Natural killer cell treated with Interleukin-12 subunit alpha and Interleukin-12 subunit beta and Interleukin-15 and Interleukin-18, amount 100 ng/mL, for 72 hours (primary cell): ENCODE measurements around the gene ZBTB20. TPM values are rescaled to one million over a fixed set of nuclear protein-coding genes. Genes with fewer than 3 reads are reported as not detected.

Experiments used
- ATAC-seq, 2 donors: fragments of 150-1000 bp; cut with Tn5 transposase in 1 of 2; sonication (Bioruptor Pico), chemical (Tn5 transposase) in 1 of 2; 2 replicates each; pipeline ENCODE4 v1.10.0; 2021
- DNase-seq: peaks from one replicate; pipeline ENCODE4 v3.0.0; 2022; ENCODE audit warnings: low spot score
- H3K27ac Mint-ChIP-seq, 2 donors: 1 replicate in 1 of 2; 2 replicates in 1 of 2; pipeline ENCODE4 v1.8.0; 2022; ENCODE audit warnings: mixed read lengths in 2 of 2, mild to moderate bottlenecking in 1 of 2, moderate library complexity in 1 of 2
- H3K27me3 Mint-ChIP-seq, 2 donors: 1 replicate in 1 of 2; 2 replicates in 1 of 2; pipeline ENCODE4 v1.8.0; 2022; ENCODE audit warnings: mixed read lengths in 2 of 2
- H3K36me3 Mint-ChIP-seq: one replicate; pipeline ENCODE4 v1.8.0; 2022; ENCODE audit warnings: mixed read lengths
- H3K4me1 Mint-ChIP-seq, 2 donors: 1 replicate in 1 of 2; 2 replicates in 1 of 2; pipeline ENCODE4 v1.8.0; 2022; ENCODE audit warnings: low read depth in 2 of 2, mixed read lengths in 2 of 2, mild to moderate bottlenecking in 1 of 2
- H3K4me3 Mint-ChIP-seq: one replicate; pipeline ENCODE4 v1.8.0; 2022; ENCODE audit warnings: mixed read lengths
- H3K9me3 Mint-ChIP-seq: 2 replicates; pipeline ENCODE4 v1.8.0; 2022; ENCODE audit warnings: mixed read lengths
- total RNA-seq, 2 donors: library from RNA; stranded (reverse); gene quantifications; one replicate each; pipeline ENCODE4 v1.2.3, GENCODE V29; 2022

ZBTB20 gene
- total RNA-seq, 2 donors from 2014 or later: 8.7 to 14.2 TPM

DNA sequence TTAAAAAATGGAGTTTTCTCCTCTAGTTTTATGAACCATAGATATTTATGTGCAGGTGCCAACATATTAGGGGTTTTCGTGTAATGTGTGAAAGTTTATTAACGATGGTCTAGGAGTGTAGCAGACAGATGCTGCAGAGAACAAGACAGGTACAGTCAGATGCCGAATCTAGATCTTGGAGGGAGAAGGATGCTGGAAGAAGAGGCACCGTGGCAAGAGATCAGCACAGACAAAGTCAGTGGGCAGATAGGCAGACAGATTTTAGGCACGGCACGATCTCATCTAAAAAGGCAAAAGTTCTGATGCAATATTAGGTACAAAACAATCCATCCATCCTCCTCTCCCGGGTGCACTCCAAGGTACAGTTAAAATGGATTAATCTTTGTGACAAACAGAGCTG is 691.7 kb downstream of the ZBTB20 start:
- Mint-ChIP-seq H3K27ac (no peak overlapping the region), H3K27me3 (peaks cover 4 to 6% of the 10 kb centered on the region in 2 donors), H3K9me3 (no peaks in the 10 kb centered on the region), H3K4me1 (peaks cover 0 to 4% of the 10 kb centered on the region in 2 donors), H3K36me3 (no peaks in the 10 kb centered on the region), H3K4me3 (no peak overlapping the region)
- ATAC-seq (no peak), DNase-seq (no peak)

DNA sequence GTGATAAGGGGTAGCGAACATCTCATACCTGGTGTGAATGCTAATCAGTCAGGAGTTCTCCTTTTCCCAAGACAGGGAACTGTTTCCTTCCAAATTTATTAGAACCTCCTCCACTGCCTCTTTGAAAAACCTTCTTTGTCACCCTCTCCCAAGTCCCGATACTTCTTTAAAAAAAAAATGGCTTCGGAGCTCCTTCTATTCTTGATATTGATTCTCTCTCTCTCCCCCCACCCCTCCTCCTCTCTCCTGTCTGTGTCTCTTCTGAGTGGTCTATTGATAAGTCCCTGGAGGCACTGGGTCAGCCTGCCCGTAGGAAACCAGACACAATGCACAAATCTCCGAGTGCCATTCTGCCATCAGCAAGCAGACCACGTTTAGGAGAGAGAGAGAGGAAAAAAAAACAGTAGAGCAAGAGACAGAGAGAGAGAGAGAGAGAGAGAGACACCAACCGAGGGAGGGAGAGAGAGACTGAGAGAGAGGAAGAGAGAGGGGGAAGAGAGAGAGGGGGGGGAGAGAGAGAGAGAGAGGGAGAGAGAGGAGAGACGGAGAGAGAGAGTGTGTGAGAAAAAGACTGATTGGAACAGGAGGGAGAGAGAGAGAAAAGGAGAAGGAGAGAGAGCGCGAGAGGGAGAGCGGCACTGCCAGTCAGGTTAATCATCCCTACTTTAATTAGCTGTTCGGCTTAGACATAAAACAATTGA is 692.4 kb downstream of the ZBTB20 start:
- Mint-ChIP-seq H3K9me3 (no peaks in the 10 kb centered on the region), H3K27me3 (peaks cover 4 to 6% of the 10 kb centered on the region in 2 donors), H3K4me1 (peaks cover 0 to 4% of the 10 kb centered on the region in 2 donors), H3K36me3 (no peaks in the 10 kb centered on the region), H3K4me3 (no peak overlapping the region), H3K27ac (no peak overlapping the region)
- DNase-seq (no peak), ATAC-seq (no peak)

DNA sequence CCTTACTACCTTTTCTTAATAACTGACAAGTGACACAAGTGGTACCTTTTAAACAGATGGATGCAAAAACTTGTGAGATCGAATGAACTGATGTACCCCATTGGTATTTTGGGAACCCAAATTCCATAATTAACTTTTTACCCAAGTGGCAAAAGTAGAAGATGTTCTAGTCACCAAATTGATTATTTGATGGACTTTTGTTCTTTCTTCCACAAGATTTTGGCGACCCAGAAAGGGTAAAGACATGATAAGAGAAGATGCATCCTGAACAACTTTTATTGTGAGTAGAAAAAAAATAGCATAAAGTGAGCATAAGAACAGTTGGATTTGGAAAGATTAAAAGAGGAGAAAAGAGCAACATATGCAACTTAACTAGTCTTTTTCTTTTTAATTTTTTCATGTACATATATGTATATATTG is 693.7 kb downstream of the ZBTB20 start:
- Mint-ChIP-seq H3K27me3 (peaks cover 6 to 7% of the 10 kb centered on the region in 2 donors), H3K9me3 (no peaks in the 10 kb centered on the region), H3K4me1 (peaks cover 0 to 4% of the 10 kb centered on the region in 2 donors), H3K36me3 (no peaks in the 10 kb centered on the region), H3K4me3 (no peak overlapping the region), H3K27ac (no peak overlapping the region)
- DNase-seq (no peak), ATAC-seq (no peak)

DNA sequence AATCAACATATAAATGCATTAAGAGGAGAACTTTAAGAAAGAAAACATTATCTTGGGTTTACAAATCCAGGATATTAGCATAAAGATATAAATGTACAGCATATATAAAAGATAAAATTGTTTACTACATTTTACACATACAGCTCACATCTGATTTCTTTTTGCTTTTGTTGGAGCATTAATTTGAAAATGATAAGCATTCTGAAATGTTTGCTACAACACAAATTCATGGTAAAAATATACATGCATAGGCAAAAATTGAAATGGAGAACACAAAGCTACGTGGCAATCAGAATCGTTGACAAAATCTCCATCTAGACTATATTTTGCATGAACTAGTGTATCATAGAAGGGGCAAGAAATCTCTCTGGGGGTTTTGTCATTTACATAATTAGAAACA is 694.2 kb downstream of the ZBTB20 start:
- no peak overlapping the region for H3K27ac Mint-ChIP-seq
- no peak overlapping the region for H3K4me3 Mint-ChIP-seq
- ATAC-seq: no peak
- no peaks in the 10 kb centered on the region for H3K36me3 Mint-ChIP-seq
- no peaks in the 10 kb centered on the region for H3K9me3 Mint-ChIP-seq
- peaks cover 0 to 4% of the 10 kb centered on the region in 2 donors for H3K4me1 Mint-ChIP-seq
- H3K27me3 Mint-ChIP-seq: peaks cover 6 to 7% of the 10 kb centered on the region in 2 donors
- DNase-seq: no peak

GRCh38 chr3:114452256-114452655 is 694.8 kb downstream of the ZBTB20 start:
- DNase-seq (no peak), ATAC-seq (no peak)
- no peak overlapping the region for H3K4me3 Mint-ChIP-seq
- no peaks in the 10 kb centered on the region for H3K9me3 Mint-ChIP-seq
- H3K27ac Mint-ChIP-seq: no peak overlapping the region
- peaks cover 6 to 7% of the 10 kb centered on the region in 2 donors for H3K27me3 Mint-ChIP-seq
- H3K4me1 Mint-ChIP-seq: peaks cover 0 to 4% of the 10 kb centered on the region in 2 donors
- H3K36me3 Mint-ChIP-seq: no peaks in the 10 kb centered on the region

- Mint-ChIP-seq H3K9me3 (no peaks in the 10 kb centered on the region), H3K4me3 (no peak overlapping the region), H3K4me1 (peaks cover 0 to 4% of the 10 kb centered on the region in 2 donors), H3K27ac (no peak overlapping the region), H3K36me3 (no peaks in the 10 kb centered on the region), H3K27me3 (peaks cover 6 to 7% of the 10 kb centered on the region in 2 donors)
- DNase-seq (no peak), ATAC-seq (no peak)
Measured at GRCh38 chr3:114451561-114452018, 695.5 kb downstream of the ZBTB20 start.

DNA sequence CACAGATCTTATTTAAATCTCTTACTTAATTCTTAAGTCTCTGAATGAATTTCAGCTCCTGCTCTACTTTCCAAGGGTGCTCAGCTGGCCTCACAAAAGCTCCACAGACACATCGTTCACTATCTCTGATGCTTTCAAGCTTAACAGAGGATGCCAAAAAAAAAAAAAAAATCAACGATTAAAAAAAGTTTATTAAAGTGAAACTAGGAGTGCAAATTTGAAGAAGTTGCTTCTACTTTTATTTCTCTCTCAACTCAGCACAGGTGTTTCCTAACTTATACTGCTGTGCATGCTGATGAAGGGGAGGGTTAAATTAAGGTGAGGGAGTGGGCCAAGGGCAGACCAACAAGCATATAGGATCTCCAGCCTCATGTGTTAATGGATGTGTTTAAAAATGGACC is 696.0 kb downstream of the ZBTB20 start:
- Mint-ChIP-seq H3K27me3 (peaks cover 6 to 7% of the 10 kb centered on the region in 2 donors), H3K9me3 (no peaks in the 10 kb centered on the region), H3K4me3 (no peak overlapping the region), H3K27ac (no peak overlapping the region), H3K4me1 (peaks cover 0 to 4% of the 10 kb centered on the region in 2 donors), H3K36me3 (no peaks in the 10 kb centered on the region)
- DNase-seq (no peak), ATAC-seq (no peak)

GRCh38 chr3:114450008-114450596 is 697.0 kb downstream of the ZBTB20 start:
- no peaks in the 10 kb centered on the region for H3K9me3 Mint-ChIP-seq
- no peak for ATAC-seq
- no peak for DNase-seq
- H3K36me3 Mint-ChIP-seq: no peaks in the 10 kb centered on the region
- H3K4me3 Mint-ChIP-seq: no peak overlapping the region
- peaks cover 6 to 7% of the 10 kb centered on the region in 2 donors for H3K27me3 Mint-ChIP-seq
- H3K27ac Mint-ChIP-seq: no peak overlapping the region
- peaks cover 0 to 4% of the 10 kb centered on the region in 2 donors for H3K4me1 Mint-ChIP-seq

GRCh38 chr3:114449271-114450007 is 697.6 kb downstream of the ZBTB20 start:
- H3K36me3 Mint-ChIP-seq: no peaks in the 10 kb centered on the region
- no peaks in the 10 kb centered on the region for H3K9me3 Mint-ChIP-seq
- no peak overlapping the region for H3K27ac Mint-ChIP-seq
- no peak for DNase-seq
- H3K27me3 Mint-ChIP-seq: peaks cover 6 to 7% of the 10 kb centered on the region in 2 donors
- H3K4me1 Mint-ChIP-seq: peaks cover 0 to 4% of the 10 kb centered on the region in 2 donors
- H3K4me3 Mint-ChIP-seq: no peak overlapping the region
- ATAC-seq: no peak

DNA sequence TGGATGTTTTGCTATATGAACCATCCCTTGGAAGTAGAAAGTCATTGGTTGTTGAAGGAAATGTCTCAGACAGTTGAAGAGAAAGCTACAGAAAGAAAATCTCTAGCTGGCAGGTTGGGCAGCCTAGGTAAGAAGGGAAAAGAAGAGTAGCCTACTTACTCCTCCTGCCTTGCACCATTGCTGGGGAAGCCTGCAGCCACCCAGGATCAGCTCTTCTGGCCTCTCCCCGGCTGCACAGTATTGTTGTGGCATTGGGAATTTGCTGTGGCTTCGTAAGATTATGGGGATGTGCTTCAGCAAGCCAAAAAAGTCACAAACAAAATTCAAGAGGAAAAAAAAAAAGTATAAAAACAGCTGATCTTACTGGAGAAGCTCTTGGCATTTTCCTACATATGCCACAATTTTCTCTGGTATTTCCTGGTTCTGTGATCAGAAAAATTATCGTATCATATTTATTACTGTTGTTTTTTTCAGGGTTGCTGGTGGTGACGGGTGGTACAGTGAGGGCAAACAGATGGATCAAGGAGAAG is 699.1 kb downstream of the ZBTB20 start:
- H3K4me1 Mint-ChIP-seq: no peaks in the 10 kb centered on the region
- H3K9me3 Mint-ChIP-seq: no peaks in the 10 kb centered on the region
- H3K27ac Mint-ChIP-seq: no peak overlapping the region
- DNase-seq (no peak), ATAC-seq (no peak)
- no peak overlapping the region for H3K4me3 Mint-ChIP-seq
- H3K27me3 Mint-ChIP-seq: peaks cover 3 to 6% of the 10 kb centered on the region in 2 donors
- H3K36me3 Mint-ChIP-seq: no peaks in the 10 kb centered on the region

GRCh38 chr3:114447545-114447944 is 699.5 kb downstream of the ZBTB20 start:
- Mint-ChIP-seq H3K27ac (no peak overlapping the region), H3K4me3 (no peak overlapping the region), H3K27me3 (peaks cover 3 to 6% of the 10 kb centered on the region in 2 donors), H3K9me3 (no peaks in the 10 kb centered on the region), H3K4me1 (no peaks in the 10 kb centered on the region), H3K36me3 (no peaks in the 10 kb centered on the region)
- DNase-seq: no peak
- no peak for ATAC-seq

DNA sequence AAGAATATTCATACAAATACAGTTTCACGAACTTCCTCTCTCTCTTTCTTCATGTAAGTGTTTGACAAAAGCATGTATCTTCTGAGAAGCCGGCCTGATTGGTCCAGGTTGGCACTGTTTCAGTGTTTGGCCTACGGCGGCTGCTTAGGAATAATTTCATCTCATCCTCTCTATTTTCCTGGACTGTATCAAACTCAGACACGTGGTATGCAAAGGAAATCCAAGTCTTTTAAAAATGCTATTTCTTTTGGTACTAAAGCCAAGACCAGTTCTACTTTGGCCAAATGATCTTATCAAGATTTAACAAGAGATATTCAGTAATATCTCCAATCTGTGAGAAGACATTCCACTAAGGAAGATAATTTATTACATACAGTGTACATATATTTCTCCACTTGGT is 700.5 kb downstream of the ZBTB20 start:
- H3K27me3 Mint-ChIP-seq: peaks cover 3 to 6% of the 10 kb centered on the region in 2 donors
- no peak for DNase-seq
- H3K4me3 Mint-ChIP-seq: no peak overlapping the region
- H3K27ac Mint-ChIP-seq: no peak overlapping the region
- no peaks in the 10 kb centered on the region for H3K9me3 Mint-ChIP-seq
- no peak for ATAC-seq
- no peaks in the 10 kb centered on the region for H3K36me3 Mint-ChIP-seq
- no peaks in the 10 kb centered on the region for H3K4me1 Mint-ChIP-seq

- Mint-ChIP-seq H3K36me3 (no peaks in the 10 kb centered on the region), H3K4me3 (no peak overlapping the region), H3K27me3 (peaks cover 0 to 3% of the 10 kb centered on the region in 2 donors), H3K27ac (no peak overlapping the region), H3K4me1 (no peaks in the 10 kb centered on the region), H3K9me3 (no peaks in the 10 kb centered on the region)
- no peak for DNase-seq
- ATAC-seq: no peak
Measured at GRCh38 chr3:114445233-114445632, 701.9 kb downstream of the ZBTB20 start.

DNA sequence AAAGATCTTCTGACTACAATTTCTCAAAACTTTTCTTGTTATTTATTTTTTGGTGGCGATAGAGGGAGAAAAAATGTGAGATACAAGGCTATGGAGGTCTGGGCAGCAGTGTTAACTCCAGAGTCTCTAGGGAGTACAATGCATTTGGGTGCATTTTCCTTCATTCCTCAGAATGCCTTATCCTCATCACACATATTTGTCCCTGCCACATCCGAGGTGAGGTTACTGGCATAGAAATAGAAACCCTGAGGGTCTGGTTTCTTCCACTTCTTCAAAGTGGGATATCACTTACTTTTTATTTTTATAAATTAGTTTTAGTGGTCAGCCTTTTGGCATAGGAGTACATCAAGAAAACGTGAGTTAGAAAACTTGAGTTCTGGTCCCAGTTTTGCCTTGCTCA is 702.9 kb downstream of the ZBTB20 start:
- no peaks in the 10 kb centered on the region for H3K4me1 Mint-ChIP-seq
- no peak overlapping the region for H3K4me3 Mint-ChIP-seq
- no peak for DNase-seq
- no peak overlapping the region for H3K27ac Mint-ChIP-seq
- peaks cover 0 to 1% of the 10 kb centered on the region in 2 donors for H3K27me3 Mint-ChIP-seq
- no peak for ATAC-seq
- H3K9me3 Mint-ChIP-seq: no peaks in the 10 kb centered on the region
- no peaks in the 10 kb centered on the region for H3K36me3 Mint-ChIP-seq
